Lung (tissue), 12 donors: ENCODE measurements around the gene GRID2. TPM values are rescaled to one million over a fixed set of nuclear protein-coding genes. Genes with fewer than 3 reads are reported as not detected.

ENCODE experiments used
- ATAC-seq: fragments of 200-7000 bp; cut with Tn5 transposase; one replicate; pipeline ENCODE4 v1.9.1; 2020; ENCODE audit warnings: moderate number of reproducible peaks; ENCODE audit not compliant: insufficient read depth, low FRiP score
- DNase-seq, 3 donors: peaks; one replicate each; pipeline ENCODE4 v3.0.0-alpha.2; 2013 to 2017
- H3K27ac ChIP-seq, 2 donors: one replicate each; pipeline ENCODE4 v1.5.1; 2013; ENCODE audit warnings: mild to moderate bottlenecking in 2 of 2, moderate library complexity in 2 of 2, control low read depth in 1 of 2, inconsistent platforms in 1 of 2, low read depth in 1 of 2, low read length in 1 of 2
- H3K27me3 ChIP-seq, 3 donors: one replicate each; pipeline ENCODE4 v1.5.1; 2013; ENCODE audit warnings: low read length in 2 of 3; ENCODE audit not compliant: control insufficient read depth in 3 of 3, insufficient read depth in 3 of 3
- H3K36me3 ChIP-seq, 4 donors: one replicate each; pipeline ENCODE4 v1.5.1; 2013; ENCODE audit warnings: low read length in 4 of 4, mild to moderate bottlenecking in 1 of 4, moderate library complexity in 1 of 4; ENCODE audit not compliant: control insufficient read depth in 4 of 4, insufficient read depth in 4 of 4
- H3K4me1 ChIP-seq, 5 donors: one replicate each; pipeline ENCODE4 v1.5.1; 2013; ENCODE audit warnings: low read length in 5 of 5, mild to moderate bottlenecking in 2 of 5, moderate library complexity in 1 of 5; ENCODE audit not compliant: control insufficient read depth in 5 of 5, insufficient read depth in 5 of 5
- H3K4me3 ChIP-seq: one replicate; pipeline ENCODE4 v1.5.1; 2013; ENCODE audit warnings: mild to moderate bottlenecking, control low read depth, moderate library complexity
- H3K9ac ChIP-seq, 2 donors: one replicate each; pipeline ENCODE4 v1.5.1; 2013; ENCODE audit warnings: low read length in 2 of 2, control low read depth in 1 of 2; ENCODE audit not compliant: insufficient read depth in 1 of 2
- H3K9me3 ChIP-seq, 4 donors: one replicate each; pipeline ENCODE4 v1.5.1; 2013; ENCODE audit warnings: low read length in 3 of 4, mild to moderate bottlenecking in 1 of 4, moderate library complexity in 1 of 4; ENCODE audit not compliant: control insufficient read depth in 4 of 4, insufficient read depth in 3 of 4
- CTCF ChIP-seq: IDR thresholded peaks from 2 replicates; pipeline ENCODE4 v1.5.1; 2012; ENCODE audit warnings: mild to moderate bottlenecking; ENCODE audit errors: control extremely low read depth, extremely low read depth
- WGBS, 2 donors: extraction: QIAGEN DNeasy Blood & Tissue Kit; methylation state at CpG; one replicate each; pipeline ENCODE4 v1.1.7; 2013; 5-methylcytosine and 5-hydroxymethylcytosine counted together
- polyA plus RNA-seq, 2 donors: library from polyadenylated mRNA; stranded (reverse); fragments of 200-250 nt; gene quantifications; one replicate each; pipeline ENCODE4 v1.2.1, GENCODE V29; 2013
- total RNA-seq, 2 donors: library from RNA; depleted of rRNA in 1 of 2; stranded (reverse); fragments of >200 nt in 1 of 2; gene quantifications; one replicate each; pipeline ENCODE4 v1.2.1, GENCODE V29; 2014 to 2021
- donor health status: control.
- donor health status: control.
- donor health status: Bipolar disorder and iron deficiency.
- donor health status: healthy.
- donor health status: DM: yes; HTN: yes; CAD: no.

GRID2 gene
- total and polyA plus RNA-seq, 4 donors: 0.09 to 1.3 TPM; not detected in 2

- DNase-seq (no peak), ATAC-seq (no peak)
- no peaks in the 10 kb centered on the region for H3K9me3 ChIP-seq
- no peak overlapping the region for H3K27ac ChIP-seq
- H3K36me3 ChIP-seq: no peaks in the 10 kb centered on the region
- no peak overlapping the region for H3K9ac ChIP-seq
- no peak for TF ChIP-seq CTCF
- 84 to 89% methylated on average over 6 of the region's 6 CpGs for WGBS, 2 donors
- H3K4me3 ChIP-seq: no peak overlapping the region
- H3K4me1 ChIP-seq: no peaks in the 10 kb centered on the region
- no peaks in the 10 kb centered on the region for H3K27me3 ChIP-seq
Measured at GRCh38 chr4:93169966-93170365, 866.2 kb downstream of the GRID2 start.

- Histone ChIP-seq H3K9me3 (no peaks in the 10 kb centered on the region), H3K4me3 (no peak overlapping the region), H3K27ac (no peak overlapping the region), H3K4me1 (no peaks in the 10 kb centered on the region), H3K9ac (no peak overlapping the region), H3K27me3 (no peaks in the 10 kb centered on the region), H3K36me3 (no peaks in the 10 kb centered on the region)
- DNase-seq (no peak), ATAC-seq (no peak)
- no peak for TF ChIP-seq CTCF
- WGBS, 2 donors: 75 to 88% methylated on average over 1 of the region's 1 CpG
Measured at GRCh38 chr4:93174598-93174997, 870.8 kb downstream of the GRID2 start.

GRCh38 chr4:93178279-93178678, 874.5 kb downstream of the GRID2 start:
- no peak overlapping the region for H3K4me3 ChIP-seq
- no peak for TF ChIP-seq CTCF
- no peaks in the 10 kb centered on the region for H3K36me3 ChIP-seq
- H3K27ac ChIP-seq: no peak overlapping the region
- H3K9ac ChIP-seq: no peak overlapping the region
- DNase-seq: no peak
- 81 to 88% methylated on average over 2 of the region's 2 CpGs for WGBS, 2 donors
- H3K4me1 ChIP-seq: no peaks in the 10 kb centered on the region
- ATAC-seq: no peak
- H3K9me3 ChIP-seq: no peaks in the 10 kb centered on the region
- no peaks in the 10 kb centered on the region for H3K27me3 ChIP-seq

GRCh38 chr4:93179044-93179443, 875.3 kb downstream of the GRID2 start:
- TF ChIP-seq CTCF: no peak
- ATAC-seq (no peak), DNase-seq (no peak)
- Histone ChIP-seq H3K27ac (no peak overlapping the region), H3K27me3 (no peaks in the 10 kb centered on the region), H3K4me1 (no peaks in the 10 kb centered on the region), H3K9me3 (no peaks in the 10 kb centered on the region), H3K4me3 (no peak overlapping the region), H3K9ac (no peak overlapping the region), H3K36me3 (no peaks in the 10 kb centered on the region)
- 64 to 65% methylated on average over 2 of the region's 2 CpGs for WGBS, 2 donors
